Ascending aorta (tissue), 2 donors: ENCODE results near the gene OTX2. TPM values are rescaled to one million over a fixed set of nuclear protein-coding genes. Genes with fewer than 3 reads are reported as not detected.

ENCODE experiments used
- DNase-seq, 2 donors: peaks; one replicate each; pipeline ENCODE4 v3.0.0-alpha.2; 2019; ENCODE audit warnings: low spot score in 2 of 2
- H3K27ac ChIP-seq, 2 donors: fragments of 200-600 bp; sonication (generic); one replicate each; pipeline ENCODE4 v1.5.1; 2016 to 2017; ENCODE audit warnings: mild to moderate bottlenecking in 1 of 2
- H3K27me3 ChIP-seq: fragments of 200-600 bp; sonication (generic); one replicate; pipeline ENCODE4 v1.5.1; 2017
- H3K36me3 ChIP-seq, 2 donors: fragments of 200-600 bp; sonication (generic); one replicate each; pipeline ENCODE4 v1.5.1; 2016
- H3K4me1 ChIP-seq, 2 donors: fragments of 200-600 bp; sonication (generic); one replicate each; pipeline ENCODE4 v1.5.1; 2016 to 2017; ENCODE audit warnings: mild to moderate bottlenecking in 1 of 2
- H3K4me3 ChIP-seq, 2 donors: fragments of 200-600 bp; sonication (generic); one replicate each; pipeline ENCODE4 v1.5.1; 2016 to 2017; ENCODE audit warnings: mild to moderate bottlenecking in 1 of 2
- H3K9me3 ChIP-seq, 2 donors: fragments of 200-600 bp; sonication (generic); one replicate each; pipeline ENCODE4 v1.5.1; 2016
- intact Hi-C: fragments of 100-400 bp; cut with DNase I; formaldehyde crosslinking; loops from one replicate; pipeline ENCODE4 v1.15.1; 2023
- total RNA-seq: library from RNA; depleted of rRNA; stranded (reverse); fragments of >200 nt; gene quantifications from one replicate; pipeline ENCODE4 v1.1.0, GENCODE V29; 2016
- TF ChIP-seq, protein P1 (sequence below), 3 experiments: fragments of 200-600 bp in 2 of 3; fragments of 450-650 bp in 1 of 3; sonication (generic) in 2 of 3; IDR thresholded peaks; one replicate each; pipeline ENCODE4 v1.5.1; 2016 to 2019; ENCODE audit warnings: antibody characterized with exemption in 3 of 3, mild to moderate bottlenecking in 1 of 3, moderate library complexity in 1 of 3

The OTX2 gene
- total RNA-seq, 1 donor from 2014 or later = not detected

DNA sequence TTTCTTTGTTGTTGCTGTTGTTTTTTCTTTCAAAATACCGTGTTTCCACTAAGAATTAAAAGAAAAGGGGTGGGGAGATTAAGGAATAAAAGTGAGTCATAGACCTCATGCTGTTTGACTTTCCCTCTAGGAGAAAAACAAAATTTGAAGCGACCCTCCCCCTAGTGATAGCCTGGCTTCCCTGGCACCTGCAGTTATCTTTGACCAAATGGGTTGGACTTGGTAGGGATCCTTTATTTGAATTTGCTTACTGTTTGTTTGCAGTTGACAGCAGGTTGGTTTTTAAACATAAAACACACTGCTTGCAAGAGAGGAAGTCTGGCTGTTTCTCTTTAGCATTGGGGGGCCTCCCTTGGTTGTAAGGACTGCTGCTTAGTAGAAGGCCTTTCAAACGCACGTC, 14.0 kb downstream of the OTX2 start:
- DNase-seq = no peak
- TF ChIP-seq, protein P1, sequence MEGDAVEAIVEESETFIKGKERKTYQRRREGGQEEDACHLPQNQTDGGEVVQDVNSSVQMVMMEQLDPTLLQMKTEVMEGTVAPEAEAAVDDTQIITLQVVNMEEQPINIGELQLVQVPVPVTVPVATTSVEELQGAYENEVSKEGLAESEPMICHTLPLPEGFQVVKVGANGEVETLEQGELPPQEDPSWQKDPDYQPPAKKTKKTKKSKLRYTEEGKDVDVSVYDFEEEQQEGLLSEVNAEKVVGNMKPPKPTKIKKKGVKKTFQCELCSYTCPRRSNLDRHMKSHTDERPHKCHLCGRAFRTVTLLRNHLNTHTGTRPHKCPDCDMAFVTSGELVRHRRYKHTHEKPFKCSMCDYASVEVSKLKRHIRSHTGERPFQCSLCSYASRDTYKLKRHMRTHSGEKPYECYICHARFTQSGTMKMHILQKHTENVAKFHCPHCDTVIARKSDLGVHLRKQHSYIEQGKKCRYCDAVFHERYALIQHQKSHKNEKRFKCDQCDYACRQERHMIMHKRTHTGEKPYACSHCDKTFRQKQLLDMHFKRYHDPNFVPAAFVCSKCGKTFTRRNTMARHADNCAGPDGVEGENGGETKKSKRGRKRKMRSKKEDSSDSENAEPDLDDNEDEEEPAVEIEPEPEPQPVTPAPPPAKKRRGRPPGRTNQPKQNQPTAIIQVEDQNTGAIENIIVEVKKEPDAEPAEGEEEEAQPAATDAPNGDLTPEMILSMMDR (IDR thresholded peaks at IDR 0.05) = no peak
- Histone ChIP-seq H3K9me3 (no peaks in the 10 kb centered on the region), H3K36me3 (no peaks in the 10 kb centered on the region), H3K27ac (no peak overlapping the region), H3K27me3 (peaks cover 22% of the 10 kb centered on the region), H3K4me3 (no peak overlapping the region), H3K4me1 (peaks cover 0 to 4% of the 10 kb centered on the region in 2 donors)
- intact Hi-C loops = no loop called here

DNA sequence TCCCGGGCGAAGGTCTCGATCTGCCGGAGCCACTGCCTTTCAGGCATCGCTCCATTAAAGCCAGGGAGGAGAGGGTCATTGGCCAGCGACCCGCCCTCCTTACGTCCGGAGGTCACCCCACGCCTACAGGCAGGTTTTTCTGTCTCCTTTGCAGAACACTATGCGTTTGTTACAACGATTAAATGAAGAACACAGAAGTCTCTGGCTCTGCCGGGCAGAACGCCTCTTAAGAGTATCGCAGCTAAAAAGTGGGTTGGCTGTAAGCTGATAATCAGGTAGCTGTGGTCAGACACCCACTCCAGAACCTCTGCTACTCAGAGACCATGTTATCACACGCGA, 15.0 kb downstream of the OTX2 start:
- Histone ChIP-seq H3K9me3 (no peaks in the 10 kb centered on the region), H3K4me3 (no peak overlapping the region), H3K36me3 (no peaks in the 10 kb centered on the region), H3K27me3 (peaks cover 22% of the 10 kb centered on the region), H3K27ac (no peak overlapping the region), H3K4me1 (peaks cover 0 to 4% of the 10 kb centered on the region in 2 donors)
- TF ChIP-seq, protein P1 (IDR thresholded peaks at IDR 0.05) = no peak
- intact Hi-C loops = no loop called here
- DNase-seq = no peak

DNA sequence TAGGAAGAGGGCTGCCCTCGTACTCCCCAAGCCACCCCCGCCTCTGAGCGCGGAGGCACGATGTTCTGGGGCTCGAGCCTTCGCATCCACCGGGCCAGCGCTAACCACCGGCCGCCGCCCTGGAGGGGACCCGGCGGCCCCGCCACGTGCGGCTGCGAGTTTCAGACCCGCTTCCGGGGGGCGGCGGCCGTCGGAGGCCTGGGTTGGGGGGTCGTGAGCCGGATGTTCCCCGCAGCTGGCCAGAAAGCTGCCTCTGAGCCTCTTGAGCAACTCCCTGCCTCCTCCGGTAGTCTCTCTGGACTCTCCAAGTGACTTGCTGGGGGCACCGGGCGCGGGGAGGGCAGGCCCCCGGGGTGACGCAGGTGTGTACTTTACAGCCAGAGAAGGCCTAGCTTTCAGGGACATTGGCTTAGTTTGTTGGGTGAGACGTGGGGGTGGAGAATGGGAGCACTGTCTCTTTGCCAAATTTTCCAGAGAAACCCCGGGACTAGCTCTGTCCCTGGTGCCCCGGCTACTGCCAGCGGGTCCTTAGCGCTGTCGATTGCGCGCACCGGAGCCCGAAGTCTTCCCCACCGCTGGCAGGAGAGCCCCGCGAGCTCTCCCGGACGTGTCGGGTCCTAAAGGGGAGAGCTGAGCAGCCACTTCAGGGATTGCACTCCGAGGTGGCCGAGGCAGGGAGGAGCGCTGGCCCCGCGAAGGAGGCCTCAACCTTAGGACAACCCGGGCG, 15.6 kb downstream of the OTX2 start:
- H3K27me3 ChIP-seq = peaks cover 22% of the 10 kb centered on the region
- no peak for DNase-seq
- no peaks in the 10 kb centered on the region for H3K9me3 ChIP-seq
- TF ChIP-seq, protein P1 (IDR thresholded peaks at IDR 0.05) = no peak
- H3K4me1 ChIP-seq = peaks cover 0 to 4% of the 10 kb centered on the region in 2 donors
- intact Hi-C loops = no loop called here
- H3K4me3 ChIP-seq = no peak overlapping the region
- no peak overlapping the region for H3K27ac ChIP-seq
- no peaks in the 10 kb centered on the region for H3K36me3 ChIP-seq

DNA sequence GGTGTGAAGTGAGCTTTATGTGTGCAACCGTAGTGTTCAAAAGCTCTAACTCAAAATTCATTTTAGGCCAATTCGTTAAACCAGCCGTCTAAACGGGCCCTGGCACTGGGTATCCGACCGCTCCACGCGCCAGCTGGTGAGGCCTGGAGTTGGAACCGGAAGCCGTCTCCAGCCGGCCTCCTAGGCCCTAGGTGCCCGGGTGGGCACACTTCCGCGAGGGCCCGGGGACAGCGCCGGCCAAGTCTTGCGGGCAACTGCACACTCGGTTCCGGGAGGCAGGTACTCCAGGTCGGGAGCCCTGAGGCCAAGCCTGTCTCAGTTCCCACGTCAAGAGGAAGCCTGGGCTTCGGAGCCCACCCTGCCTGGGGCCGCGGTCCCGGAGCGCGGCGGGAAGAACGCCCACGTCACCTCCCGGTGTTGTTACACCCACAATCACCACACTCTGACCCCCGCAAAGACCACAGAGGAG, 16.2 kb downstream of the OTX2 start:
- no peaks in the 10 kb centered on the region for H3K36me3 ChIP-seq
- no peak overlapping the region for H3K4me3 ChIP-seq
- intact Hi-C loops = no loop called here
- peaks cover 22% of the 10 kb centered on the region for H3K27me3 ChIP-seq
- no peak for DNase-seq
- H3K9me3 ChIP-seq = no peaks in the 10 kb centered on the region
- no peak overlapping the region for H3K27ac ChIP-seq
- peaks cover 0 to 4% of the 10 kb centered on the region in 2 donors for H3K4me1 ChIP-seq
- TF ChIP-seq, protein P1 (IDR thresholded peaks at IDR 0.05) = no peak

DNA sequence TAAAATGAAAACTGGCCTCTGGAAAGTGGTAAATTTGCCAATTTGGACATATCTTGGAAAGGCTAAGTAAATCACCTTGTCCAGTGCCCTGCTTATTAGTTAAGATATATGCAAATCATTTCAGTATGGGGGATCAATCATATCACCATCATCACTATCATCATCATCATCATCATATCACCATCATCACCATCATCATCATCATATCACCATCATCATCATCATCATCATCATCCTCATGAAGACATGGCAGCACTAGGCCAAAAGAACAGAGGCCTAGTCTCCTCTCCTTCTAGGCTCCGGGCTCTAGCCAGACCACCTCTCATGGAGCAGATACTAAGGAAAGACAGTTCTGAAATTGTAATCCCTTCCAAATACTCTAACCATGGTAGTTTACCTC, 20.3 kb downstream of the OTX2 start:
- intact Hi-C loops = no loop called here
- H3K4me3 ChIP-seq = no peak overlapping the region
- no peaks in the 10 kb centered on the region for H3K36me3 ChIP-seq
- TF ChIP-seq, protein P1 (IDR thresholded peaks at IDR 0.05) = no peak
- H3K27ac ChIP-seq = no peak overlapping the region
- peaks cover 10% of the 10 kb centered on the region for H3K27me3 ChIP-seq
- H3K9me3 ChIP-seq = no peaks in the 10 kb centered on the region
- no peaks in the 10 kb centered on the region for H3K4me1 ChIP-seq
- no peak for DNase-seq
